HL-60 (cell line): ENCODE measurements around the gene BMAL1.

Source experiments
- DNase-seq, 2 experiments: peaks; one replicate each; pipeline ENCODE4 v3.0.0-alpha.2; 2010 to 2020; ENCODE audit warnings: low read depth in 1 of 2, low spot score in 1 of 2
- H3K27ac ChIP-seq: fragments of 250-450 bp; sonication (Bioruptor Pico); replicated peaks from 2 replicates; pipeline ENCODE4 v1.5.1; 2020; ENCODE audit warnings: mild to moderate bottlenecking, moderate library complexity
- H3K27me3 ChIP-seq: fragments of 250-450 bp; sonication (Bioruptor Pico); 2 replicates; pipeline ENCODE4 v1.5.1; 2021; ENCODE audit warnings: mild to moderate bottlenecking, moderate library complexity; ENCODE audit not compliant: insufficient read depth, poor library complexity, severe bottlenecking
- H3K4me3 ChIP-seq: replicated peaks from 2 replicates; pipeline ENCODE4 v1.5.1; 2011; ENCODE audit warnings: mild to moderate bottlenecking, control low read depth, low read length; ENCODE audit not compliant: insufficient read depth
- GABPA ChIP-seq: IDR thresholded peaks from 2 replicates; pipeline ENCODE4 v1.6.1; 2012; ENCODE audit warnings: low read depth
- POLR2AphosphoS5 ChIP-seq: IDR thresholded peaks from 2 replicates; pipeline ENCODE4 v1.6.1; 2012; ENCODE audit warnings: low read depth
- SPI1 ChIP-seq: IDR thresholded peaks from 2 replicates; pipeline ENCODE4 v1.6.1; 2012; ENCODE audit warnings: low read depth, mild to moderate bottlenecking, borderline replicate concordance
- TF ChIP-seq, protein P1 (sequence below): IDR thresholded peaks from one replicate; pipeline ENCODE4 v1.5.1; 2011; ENCODE audit warnings: low read length, control low read depth, inconsistent platforms; ENCODE audit not compliant: insufficient read depth
- TF ChIP-seq, protein P2 (sequence below): IDR thresholded peaks from 2 replicates; pipeline ENCODE4 v1.6.1; 2012; ENCODE audit warnings: low read depth; ENCODE audit not compliant: insufficient replicate concordance

BMAL1 gene

DNA sequence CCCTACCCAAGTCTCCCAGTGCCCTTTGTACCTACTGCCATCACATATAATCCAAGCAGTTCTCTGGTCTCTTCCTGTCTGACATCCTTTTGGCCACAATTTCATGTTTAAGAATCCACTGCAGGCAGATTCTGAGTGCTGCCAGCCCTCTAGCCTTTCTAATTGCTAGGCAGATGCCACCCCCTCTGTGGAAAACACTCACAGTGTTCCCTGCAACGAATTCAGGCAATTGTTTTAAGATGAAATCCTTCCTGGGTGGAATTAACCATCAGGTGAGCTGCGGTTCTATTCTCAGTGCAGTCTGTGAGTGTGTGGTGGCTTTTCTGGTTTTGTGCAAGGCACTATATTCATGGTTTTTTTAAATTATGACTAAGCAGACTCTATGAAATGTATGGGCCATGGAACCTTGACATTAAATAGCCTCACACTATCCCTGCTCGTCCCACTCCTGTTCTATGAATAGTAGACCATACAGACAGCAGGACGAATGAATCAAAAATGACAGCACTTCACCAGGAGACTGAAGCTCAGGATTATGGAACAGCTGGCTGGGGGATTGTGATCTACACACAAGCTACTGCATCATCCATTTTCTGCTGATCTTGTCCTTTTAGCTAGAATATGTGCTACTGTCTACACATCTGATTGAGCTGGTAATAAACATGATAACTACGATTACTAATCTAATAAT, 29.8 kb upstream of the BMAL1 start:
- DNase-seq: no peak
- Histone ChIP-seq H3K27me3 (peaks cover 7% of the 10 kb centered on the region), H3K27ac (no peak overlapping the region), H3K4me3 (no peak overlapping the region)
- TF ChIP-seq SPI1: no peak
- TF ChIP-seq GABPA: no peak
- no peak for TF ChIP-seq POLR2AphosphoS5
- TF ChIP-seq, protein P1, sequence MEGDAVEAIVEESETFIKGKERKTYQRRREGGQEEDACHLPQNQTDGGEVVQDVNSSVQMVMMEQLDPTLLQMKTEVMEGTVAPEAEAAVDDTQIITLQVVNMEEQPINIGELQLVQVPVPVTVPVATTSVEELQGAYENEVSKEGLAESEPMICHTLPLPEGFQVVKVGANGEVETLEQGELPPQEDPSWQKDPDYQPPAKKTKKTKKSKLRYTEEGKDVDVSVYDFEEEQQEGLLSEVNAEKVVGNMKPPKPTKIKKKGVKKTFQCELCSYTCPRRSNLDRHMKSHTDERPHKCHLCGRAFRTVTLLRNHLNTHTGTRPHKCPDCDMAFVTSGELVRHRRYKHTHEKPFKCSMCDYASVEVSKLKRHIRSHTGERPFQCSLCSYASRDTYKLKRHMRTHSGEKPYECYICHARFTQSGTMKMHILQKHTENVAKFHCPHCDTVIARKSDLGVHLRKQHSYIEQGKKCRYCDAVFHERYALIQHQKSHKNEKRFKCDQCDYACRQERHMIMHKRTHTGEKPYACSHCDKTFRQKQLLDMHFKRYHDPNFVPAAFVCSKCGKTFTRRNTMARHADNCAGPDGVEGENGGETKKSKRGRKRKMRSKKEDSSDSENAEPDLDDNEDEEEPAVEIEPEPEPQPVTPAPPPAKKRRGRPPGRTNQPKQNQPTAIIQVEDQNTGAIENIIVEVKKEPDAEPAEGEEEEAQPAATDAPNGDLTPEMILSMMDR: no peak
- TF ChIP-seq, protein P2, sequence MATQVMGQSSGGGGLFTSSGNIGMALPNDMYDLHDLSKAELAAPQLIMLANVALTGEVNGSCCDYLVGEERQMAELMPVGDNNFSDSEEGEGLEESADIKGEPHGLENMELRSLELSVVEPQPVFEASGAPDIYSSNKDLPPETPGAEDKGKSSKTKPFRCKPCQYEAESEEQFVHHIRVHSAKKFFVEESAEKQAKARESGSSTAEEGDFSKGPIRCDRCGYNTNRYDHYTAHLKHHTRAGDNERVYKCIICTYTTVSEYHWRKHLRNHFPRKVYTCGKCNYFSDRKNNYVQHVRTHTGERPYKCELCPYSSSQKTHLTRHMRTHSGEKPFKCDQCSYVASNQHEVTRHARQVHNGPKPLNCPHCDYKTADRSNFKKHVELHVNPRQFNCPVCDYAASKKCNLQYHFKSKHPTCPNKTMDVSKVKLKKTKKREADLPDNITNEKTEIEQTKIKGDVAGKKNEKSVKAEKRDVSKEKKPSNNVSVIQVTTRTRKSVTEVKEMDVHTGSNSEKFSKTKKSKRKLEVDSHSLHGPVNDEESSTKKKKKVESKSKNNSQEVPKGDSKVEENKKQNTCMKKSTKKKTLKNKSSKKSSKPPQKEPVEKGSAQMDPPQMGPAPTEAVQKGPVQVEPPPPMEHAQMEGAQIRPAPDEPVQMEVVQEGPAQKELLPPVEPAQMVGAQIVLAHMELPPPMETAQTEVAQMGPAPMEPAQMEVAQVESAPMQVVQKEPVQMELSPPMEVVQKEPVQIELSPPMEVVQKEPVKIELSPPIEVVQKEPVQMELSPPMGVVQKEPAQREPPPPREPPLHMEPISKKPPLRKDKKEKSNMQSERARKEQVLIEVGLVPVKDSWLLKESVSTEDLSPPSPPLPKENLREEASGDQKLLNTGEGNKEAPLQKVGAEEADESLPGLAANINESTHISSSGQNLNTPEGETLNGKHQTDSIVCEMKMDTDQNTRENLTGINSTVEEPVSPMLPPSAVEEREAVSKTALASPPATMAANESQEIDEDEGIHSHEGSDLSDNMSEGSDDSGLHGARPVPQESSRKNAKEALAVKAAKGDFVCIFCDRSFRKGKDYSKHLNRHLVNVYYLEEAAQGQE: no peak

- no peak for DNase-seq
- Histone ChIP-seq H3K4me3 (no peak overlapping the region), H3K27me3 (peaks cover 5% of the 10 kb centered on the region), H3K27ac (no peak overlapping the region)
- TF ChIP-seq, protein P2: no peak
These were observed 28.4 kb upstream of the BMAL1 start for GRCh38 chr11:13249177-13249576.

GRCh38 chr11:13249992-13250391, 27.6 kb upstream of the BMAL1 start:
- DNase-seq: no peak
- TF ChIP-seq, protein P2: no peak
- TF ChIP-seq GABPA (no peak), POLR2AphosphoS5 (no peak), SPI1 (no peak)
- TF ChIP-seq, protein P1: no peak
- peaks cover 5% of the 10 kb centered on the region for H3K27me3 ChIP-seq
- H3K4me3 ChIP-seq: no peak overlapping the region
- H3K27ac ChIP-seq: no peak overlapping the region
